ENCODE data around the gene POLE.

POLE gene

GRCh38 chr12:132584429-132584828, 102.7 kb downstream of the POLE start:
- Histone ChIP-seq H3K27me3 (ENCODE audit: low read depth, low read length) (no peaks in the 10 kb centered on the region), H3K9me3 (ENCODE audit: control insufficient read depth in 1 of 2, low read length in 2 of 2) (no peaks in the 10 kb centered on the region), H3K27ac (ENCODE audit: low read length) (no peak overlapping the region), H3K4me3 (ENCODE audit: low read depth in 1 of 2, low read length in 2 of 2) (no peak overlapping the region), H3K36me3 (ENCODE audit: control insufficient read depth in 1 of 2, insufficient read depth in 2 of 2, low read length in 2 of 2) (peaks cover 0 to 28% of the 10 kb centered on the region in 2 donors), H3K4me1 (ENCODE audit: control insufficient read depth in 1 of 2, insufficient read depth in 2 of 2, low read length in 2 of 2) (peaks cover 0 to 3% of the 10 kb centered on the region in 2 donors)

DNA sequence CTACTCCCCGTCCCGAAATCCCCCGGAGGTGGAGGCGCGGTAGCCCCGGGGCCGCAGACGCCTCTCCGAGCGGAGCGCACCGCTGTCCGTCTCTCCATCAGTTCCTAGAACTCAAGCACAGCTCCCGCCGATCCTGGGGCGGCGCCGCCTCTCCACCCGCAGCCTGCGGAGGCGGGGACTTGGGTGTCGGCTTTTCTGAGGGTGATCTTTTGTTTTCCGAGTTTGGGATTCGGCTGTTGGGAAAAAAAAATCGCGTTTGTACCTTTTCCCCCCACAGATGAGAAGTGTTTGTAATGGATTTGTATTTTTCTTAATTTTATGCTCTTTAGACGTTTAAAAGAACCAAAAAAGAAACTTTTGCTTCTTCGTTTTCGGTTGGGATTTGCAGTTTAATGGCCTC, 103.4 kb downstream of the POLE start:
- Histone ChIP-seq H3K36me3 (ENCODE audit: control insufficient read depth in 1 of 2, insufficient read depth in 2 of 2, low read length in 2 of 2) (peaks cover 0 to 30% of the 10 kb centered on the region in 2 donors), H3K27me3 (ENCODE audit: low read depth, low read length) (no peaks in the 10 kb centered on the region), H3K4me1 (ENCODE audit: control insufficient read depth in 1 of 2, insufficient read depth in 2 of 2, low read length in 2 of 2) (peaks cover 0 to 3% of the 10 kb centered on the region in 2 donors), H3K27ac (ENCODE audit: low read length) (no peak overlapping the region), H3K9me3 (ENCODE audit: control insufficient read depth in 1 of 2, low read length in 2 of 2) (no peaks in the 10 kb centered on the region), H3K4me3 (ENCODE audit: low read depth in 1 of 2, low read length in 2 of 2) (no peak overlapping the region)

DNA sequence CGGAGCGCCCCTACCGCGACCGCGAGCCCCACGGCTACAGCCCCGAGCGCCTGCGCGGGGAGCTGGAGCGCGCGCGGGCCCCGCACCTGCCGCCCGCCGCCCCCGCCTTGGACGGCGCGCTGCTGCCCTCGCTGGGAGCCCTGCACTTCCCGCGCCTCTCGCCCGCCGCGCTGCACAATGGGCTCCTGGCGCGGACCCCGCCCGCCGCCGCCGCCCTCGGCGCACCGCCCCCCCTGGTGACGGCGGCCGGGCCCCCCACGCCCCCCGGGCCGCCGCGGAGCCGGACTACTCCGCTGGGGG, 103.8 kb downstream of the POLE start:
- Histone ChIP-seq H3K4me1 (ENCODE audit: control insufficient read depth in 1 of 2, insufficient read depth in 2 of 2, low read length in 2 of 2) (peaks cover 0 to 3% of the 10 kb centered on the region in 2 donors), H3K9me3 (ENCODE audit: control insufficient read depth in 1 of 2, low read length in 2 of 2) (no peaks in the 10 kb centered on the region), H3K36me3 (ENCODE audit: control insufficient read depth in 1 of 2, insufficient read depth in 2 of 2, low read length in 2 of 2) (peaks cover 0 to 33% of the 10 kb centered on the region in 2 donors), H3K27me3 (ENCODE audit: low read depth, low read length) (no peaks in the 10 kb centered on the region), H3K4me3 (ENCODE audit: low read depth in 1 of 2, low read length in 2 of 2) (no peak overlapping the region), H3K27ac (ENCODE audit: low read length) (no peak overlapping the region)

DNA sequence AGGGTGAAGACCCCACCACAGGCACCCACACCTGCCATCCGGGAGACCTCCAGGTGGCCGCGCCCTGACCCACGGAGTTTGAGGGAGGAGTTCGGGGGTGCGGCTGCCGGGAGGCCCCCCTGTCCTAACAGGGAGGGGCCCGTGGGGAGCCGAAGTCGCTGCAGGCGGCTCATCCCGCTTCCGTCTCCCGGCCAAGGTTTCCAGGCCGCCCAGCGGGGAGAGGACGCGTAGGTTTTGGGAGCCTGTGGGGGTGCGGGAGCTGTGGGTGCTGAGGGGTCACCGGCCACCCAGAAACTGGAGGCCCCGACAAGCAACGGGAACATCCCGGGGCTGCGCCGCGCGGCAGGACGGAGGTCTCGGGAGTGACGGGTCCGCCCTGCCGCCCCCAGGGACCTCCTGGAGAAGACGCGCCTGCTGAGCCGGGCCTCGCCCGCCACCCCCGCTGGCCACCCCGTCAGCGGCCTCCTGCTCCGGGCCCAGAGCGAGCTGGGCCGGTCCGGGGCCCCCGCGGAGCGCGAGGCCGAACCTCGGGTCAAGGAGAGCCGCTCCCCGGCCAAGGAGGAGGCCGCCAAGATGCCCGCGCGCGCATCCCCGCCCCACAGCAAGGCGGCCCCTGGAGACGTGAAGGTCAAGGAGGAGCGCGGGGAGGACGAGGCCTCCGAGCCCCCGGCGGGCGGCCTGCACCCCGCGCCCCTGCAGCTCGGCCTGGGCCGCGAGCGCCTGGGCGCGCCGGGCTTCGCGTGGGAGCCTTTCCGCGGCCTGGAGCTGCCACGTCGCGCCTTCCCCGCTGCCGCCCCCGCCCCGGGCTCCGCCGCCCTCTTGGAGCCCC, 104.3 kb downstream of the POLE start:
- H3K4me3 ChIP-seq (ENCODE audit: low read depth in 1 of 2, low read length in 2 of 2): peak overlapping the region in 1 of 2 donors; percentile 44
- peaks cover 0 to 39% of the 10 kb centered on the region in 2 donors for H3K36me3 ChIP-seq (ENCODE audit: control insufficient read depth in 1 of 2, insufficient read depth in 2 of 2, low read length in 2 of 2)
- H3K27ac ChIP-seq (ENCODE audit: low read length): no peak overlapping the region
- peaks cover 0 to 3% of the 10 kb centered on the region in 2 donors for H3K4me1 ChIP-seq (ENCODE audit: control insufficient read depth in 1 of 2, insufficient read depth in 2 of 2, low read length in 2 of 2)
- no peaks in the 10 kb centered on the region for H3K9me3 ChIP-seq (ENCODE audit: control insufficient read depth in 1 of 2, low read length in 2 of 2)
- no peaks in the 10 kb centered on the region for H3K27me3 ChIP-seq (ENCODE audit: low read depth, low read length)

DNA sequence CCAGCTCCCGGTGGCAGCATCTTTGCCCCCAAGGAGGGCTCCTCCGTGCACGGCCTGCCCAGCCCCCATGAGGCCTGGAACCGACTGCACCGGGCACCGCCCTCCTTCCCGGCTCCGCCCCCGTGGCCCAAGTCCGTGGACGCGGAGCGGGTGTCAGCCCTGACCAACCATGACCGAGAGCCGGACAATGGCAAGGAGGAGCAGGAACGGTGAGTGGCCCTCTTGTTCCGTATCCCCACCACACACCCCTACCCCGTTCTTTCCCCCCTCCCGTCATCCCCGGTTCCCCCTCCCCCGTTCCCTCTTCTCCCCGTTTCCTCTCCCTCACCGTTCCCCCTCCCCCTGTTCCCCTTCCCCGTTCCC, 105.1 kb downstream of the POLE start:
- H3K9me3 ChIP-seq (ENCODE audit: control insufficient read depth in 1 of 2, low read length in 2 of 2): no peaks in the 10 kb centered on the region
- peaks cover 0 to 3% of the 10 kb centered on the region in 2 donors for H3K4me1 ChIP-seq (ENCODE audit: control insufficient read depth in 1 of 2, insufficient read depth in 2 of 2, low read length in 2 of 2)
- peaks cover 0 to 46% of the 10 kb centered on the region in 2 donors for H3K36me3 ChIP-seq (ENCODE audit: control insufficient read depth in 1 of 2, insufficient read depth in 2 of 2, low read length in 2 of 2)
- peak overlapping the region in 1 of 2 donors; percentile 44 for H3K4me3 ChIP-seq (ENCODE audit: low read depth in 1 of 2, low read length in 2 of 2)
- H3K27ac ChIP-seq (ENCODE audit: low read length): no peak overlapping the region
- H3K27me3 ChIP-seq (ENCODE audit: low read depth, low read length): no peaks in the 10 kb centered on the region

DNA sequence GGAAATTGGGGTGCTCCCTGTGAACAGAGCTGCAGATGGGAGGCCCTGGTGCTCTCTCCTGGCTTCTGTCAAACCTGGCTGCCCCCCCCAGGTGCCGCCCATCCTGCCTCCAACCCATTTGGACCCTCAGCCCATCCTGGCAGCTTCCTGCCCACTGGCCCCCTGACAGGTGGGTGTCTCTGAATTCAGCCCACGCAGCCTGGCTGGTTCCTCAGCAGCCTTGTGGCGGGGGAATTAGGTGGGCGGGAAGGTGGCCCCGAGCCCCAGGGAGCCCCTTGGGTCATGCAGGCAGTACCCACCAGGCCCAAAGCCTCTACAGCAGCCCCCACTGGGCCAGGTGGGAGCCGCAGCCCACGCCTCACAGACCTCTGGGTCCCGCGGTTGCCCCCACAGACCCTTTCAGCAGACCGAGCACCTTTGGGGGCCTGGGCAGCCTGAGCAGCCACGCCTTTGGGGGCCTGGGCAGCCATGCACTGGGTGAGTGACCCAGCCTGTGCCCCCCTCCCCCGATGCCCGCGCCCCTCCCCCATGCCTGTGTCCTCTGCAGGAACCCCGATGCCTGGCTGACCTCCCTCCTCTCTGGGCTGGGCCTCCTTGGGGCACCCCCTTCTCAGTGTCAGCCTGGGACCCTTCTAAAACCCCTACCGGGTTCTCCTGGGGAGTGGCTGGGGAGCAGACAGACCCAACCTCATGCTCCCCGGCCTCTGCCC, 105.6 kb downstream of the POLE start:
- Histone ChIP-seq H3K36me3 (ENCODE audit: control insufficient read depth in 1 of 2, insufficient read depth in 2 of 2, low read length in 2 of 2) (peaks cover 0 to 52% of the 10 kb centered on the region in 2 donors), H3K4me3 (ENCODE audit: low read depth in 1 of 2, low read length in 2 of 2) (no peak overlapping the region), H3K27me3 (ENCODE audit: low read depth, low read length) (no peaks in the 10 kb centered on the region), H3K9me3 (ENCODE audit: control insufficient read depth in 1 of 2, low read length in 2 of 2) (no peaks in the 10 kb centered on the region), H3K4me1 (ENCODE audit: control insufficient read depth in 1 of 2, insufficient read depth in 2 of 2, low read length in 2 of 2) (peaks cover 0 to 3% of the 10 kb centered on the region in 2 donors), H3K27ac (ENCODE audit: low read length) (no peak overlapping the region)

DNA sequence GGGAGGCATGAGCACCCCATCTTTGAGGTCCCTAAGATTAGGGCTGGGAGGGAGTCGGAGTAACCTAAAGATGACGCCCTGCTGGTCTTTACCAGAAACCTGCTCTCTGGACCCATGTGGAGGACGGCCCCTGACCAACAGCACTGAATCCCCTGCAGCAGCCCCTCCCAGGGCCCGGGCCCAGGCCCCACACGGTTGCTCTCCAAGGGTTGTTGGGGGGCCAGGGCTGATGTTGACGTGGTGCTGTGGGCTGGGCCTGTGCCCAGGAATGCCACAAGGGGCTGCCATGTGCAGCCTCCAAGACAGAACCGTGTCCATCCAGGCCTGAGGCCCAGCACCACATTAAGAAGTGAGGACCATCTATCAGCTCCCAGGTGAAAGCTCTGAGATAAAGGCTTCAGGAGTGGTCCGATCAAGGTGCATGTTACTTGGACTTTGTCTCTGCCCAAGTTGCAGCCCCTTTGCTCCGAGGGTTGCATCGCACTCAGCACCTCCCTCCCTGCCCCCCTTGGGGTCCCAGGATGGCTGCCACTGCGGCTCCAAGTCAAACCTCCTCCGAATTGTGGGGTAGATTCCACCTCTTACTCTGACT, 106.3 kb downstream of the POLE start:
- no peak overlapping the region for H3K4me3 ChIP-seq (ENCODE audit: low read depth in 1 of 2, low read length in 2 of 2)
- H3K36me3 ChIP-seq (ENCODE audit: control insufficient read depth in 1 of 2, insufficient read depth in 2 of 2, low read length in 2 of 2): peaks cover 0 to 54% of the 10 kb centered on the region in 2 donors
- no peaks in the 10 kb centered on the region for H3K27me3 ChIP-seq (ENCODE audit: low read depth, low read length)
- H3K9me3 ChIP-seq (ENCODE audit: control insufficient read depth in 1 of 2, low read length in 2 of 2): no peaks in the 10 kb centered on the region
- no peak overlapping the region for H3K27ac ChIP-seq (ENCODE audit: low read length)
- H3K4me1 ChIP-seq (ENCODE audit: control insufficient read depth in 1 of 2, insufficient read depth in 2 of 2, low read length in 2 of 2): peaks cover 0 to 3% of the 10 kb centered on the region in 2 donors

DNA sequence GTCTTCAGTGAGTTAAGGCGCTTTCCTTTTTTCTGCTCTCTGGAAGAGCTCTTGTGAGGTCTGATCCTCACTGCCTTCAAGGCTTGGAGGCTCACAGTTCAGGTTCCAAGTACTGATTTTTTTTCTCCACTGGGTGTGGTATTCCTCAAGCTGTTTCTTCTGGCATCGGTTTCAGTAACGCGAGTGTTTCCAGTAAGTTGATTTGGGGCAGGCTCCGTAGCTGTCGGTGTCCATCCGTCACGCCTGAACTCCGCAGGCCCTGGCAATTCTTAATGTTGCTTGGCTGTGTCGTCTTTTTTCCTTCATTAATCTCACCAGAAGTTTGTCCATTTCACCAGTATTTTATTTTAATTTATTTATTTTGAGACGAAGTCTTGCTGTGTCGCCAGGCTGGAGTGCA, 107.4 kb downstream of the POLE start:
- H3K27ac ChIP-seq (ENCODE audit: low read length): no peak overlapping the region
- peaks cover 0 to 62% of the 10 kb centered on the region in 2 donors for H3K36me3 ChIP-seq (ENCODE audit: control insufficient read depth in 1 of 2, insufficient read depth in 2 of 2, low read length in 2 of 2)
- no peaks in the 10 kb centered on the region for H3K27me3 ChIP-seq (ENCODE audit: low read depth, low read length)
- H3K4me1 ChIP-seq (ENCODE audit: control insufficient read depth in 1 of 2, insufficient read depth in 2 of 2, low read length in 2 of 2): peaks cover 0 to 3% of the 10 kb centered on the region in 2 donors
- no peak overlapping the region for H3K4me3 ChIP-seq (ENCODE audit: low read depth in 1 of 2, low read length in 2 of 2)
- H3K9me3 ChIP-seq (ENCODE audit: control insufficient read depth in 1 of 2, low read length in 2 of 2): no peaks in the 10 kb centered on the region

- H3K36me3 ChIP-seq (ENCODE audit: control insufficient read depth in 1 of 2, insufficient read depth in 2 of 2, low read length in 2 of 2): peaks cover 0 to 67% of the 10 kb centered on the region in 2 donors
Observed at GRCh38 chr12:132578826-132579225, 108.3 kb downstream of the POLE start.

GRCh38 chr12:132578118-132578517, 109.0 kb downstream of the POLE start:
- Histone ChIP-seq H3K36me3 (ENCODE audit: control insufficient read depth in 1 of 2, insufficient read depth in 2 of 2, low read length in 2 of 2) (peaks cover 0 to 74% of the 10 kb centered on the region in 2 donors), H3K27me3 (ENCODE audit: low read depth, low read length) (no peaks in the 10 kb centered on the region), H3K9me3 (ENCODE audit: control insufficient read depth in 1 of 2, low read length in 2 of 2) (no peaks in the 10 kb centered on the region)

More at GRCh38 chr12:132578826-132579225, 108.3 kb downstream of the POLE start:
- H3K27me3 ChIP-seq (ENCODE audit: low read depth, low read length): no peaks in the 10 kb centered on the region
- H3K9me3 ChIP-seq (ENCODE audit: control insufficient read depth in 1 of 2, low read length in 2 of 2): no peaks in the 10 kb centered on the region
- no peak overlapping the region for H3K4me3 ChIP-seq (ENCODE audit: low read depth in 1 of 2, low read length in 2 of 2)
- no peak overlapping the region for H3K27ac ChIP-seq (ENCODE audit: low read length)
- peaks cover 0 to 3% of the 10 kb centered on the region in 2 donors for H3K4me1 ChIP-seq (ENCODE audit: control insufficient read depth in 1 of 2, insufficient read depth in 2 of 2, low read length in 2 of 2)

DNA sequence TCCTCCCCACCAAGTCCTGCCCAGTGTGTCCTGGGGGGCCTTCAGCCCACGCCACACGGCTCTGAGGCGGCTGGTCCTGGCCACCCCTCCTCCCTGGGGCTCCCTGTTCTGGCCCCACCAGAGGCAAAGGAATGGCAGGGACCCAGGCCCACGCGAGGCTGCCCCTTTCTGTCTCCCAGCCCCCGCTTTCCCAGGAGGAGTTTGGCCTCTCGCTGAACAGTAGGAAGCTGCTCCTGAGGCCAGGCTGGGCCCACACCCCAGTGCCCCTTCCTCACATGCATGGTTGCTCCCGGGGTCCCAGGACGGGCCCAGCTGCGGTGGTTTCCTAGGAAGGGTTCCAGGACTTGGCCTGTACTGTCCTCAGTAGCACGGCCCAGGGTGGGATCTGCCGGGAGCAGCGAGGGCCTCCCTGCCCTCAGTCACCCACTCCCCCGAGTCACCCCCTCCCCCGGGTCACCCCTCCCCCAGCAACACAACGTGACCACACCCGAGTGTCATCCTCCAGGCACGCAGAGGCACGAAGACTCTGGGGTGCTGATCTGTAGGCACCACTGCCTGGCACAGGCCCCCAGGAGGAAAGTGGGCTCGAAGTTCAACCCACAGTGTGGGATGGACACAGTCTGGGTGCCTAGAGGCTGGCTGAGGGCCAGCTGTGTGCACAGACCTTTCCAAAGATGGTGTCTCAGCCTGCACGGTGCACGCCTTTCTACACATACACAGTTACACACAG, 109.8 kb downstream of the POLE start:
- no peaks in the 10 kb centered on the region for H3K27me3 ChIP-seq (ENCODE audit: low read depth, low read length)
- no peaks in the 10 kb centered on the region for H3K9me3 ChIP-seq (ENCODE audit: control insufficient read depth in 1 of 2, low read length in 2 of 2)
- peaks cover 0 to 3% of the 10 kb centered on the region in 2 donors for H3K4me1 ChIP-seq (ENCODE audit: control insufficient read depth in 1 of 2, insufficient read depth in 2 of 2, low read length in 2 of 2)
- no peak overlapping the region for H3K4me3 ChIP-seq (ENCODE audit: low read depth in 1 of 2, low read length in 2 of 2)
- H3K36me3 ChIP-seq (ENCODE audit: control insufficient read depth in 1 of 2, insufficient read depth in 2 of 2, low read length in 2 of 2): peaks cover 0 to 81% of the 10 kb centered on the region in 2 donors
- H3K27ac ChIP-seq (ENCODE audit: low read length): no peak overlapping the region

More at GRCh38 chr12:132578118-132578517, 109.0 kb downstream of the POLE start:
- no peak overlapping the region for H3K4me3 ChIP-seq (ENCODE audit: low read depth in 1 of 2, low read length in 2 of 2)
- H3K27ac ChIP-seq (ENCODE audit: low read length): no peak overlapping the region
- peaks cover 0 to 3% of the 10 kb centered on the region in 2 donors for H3K4me1 ChIP-seq (ENCODE audit: control insufficient read depth in 1 of 2, insufficient read depth in 2 of 2, low read length in 2 of 2)
